Kidney epithelial cell (primary cell): ENCODE results near the gene MBNL1. TPM values are rescaled to one million over a fixed set of nuclear protein-coding genes. Genes with fewer than 3 reads are reported as not detected.
"Not testable (repeated sequence)": the region's sequence is repeated elsewhere in the genome, so short reads cannot be mapped to it uniquely, and the experiment has no call there.

Experiments used
- DNase-seq: peaks from one replicate; pipeline ENCODE4 v3.0.0-alpha.2; 2010; ENCODE audit warnings: low read depth
- H3K27me3 ChIP-seq: 2 replicates; pipeline ENCODE4 v1.6.0; 2011; ENCODE audit warnings: low read length; ENCODE audit not compliant: control insufficient read depth, insufficient read depth
- H3K36me3 ChIP-seq: 2 replicates; pipeline ENCODE4 v1.5.1; 2011; ENCODE audit warnings: low read length; ENCODE audit not compliant: control insufficient read depth, insufficient read depth
- H3K4me3 ChIP-seq: 2 replicates; pipeline ENCODE4 v1.5.1; 2011; ENCODE audit warnings: low read depth, mild to moderate bottlenecking, control low read depth, low read length
- total RNA-seq: library from RNA; depleted of rRNA; stranded (reverse); fragments of >200 nt; gene quantifications from 2 replicates; pipeline ENCODE4 v1.2.3, GENCODE V29; 2015
- TF ChIP-seq, protein P1 (sequence below): IDR thresholded peaks from 2 replicates; pipeline ENCODE4 v1.5.1; 2011; ENCODE audit warnings: mild to moderate bottlenecking, moderate library complexity, low read length, control low read depth, inconsistent platforms; ENCODE audit not compliant: insufficient read depth, poor library complexity, severe bottlenecking

MBNL1 gene
- total RNA-seq, 1 donor from 2014 or later, result 47.5 TPM

DNA sequence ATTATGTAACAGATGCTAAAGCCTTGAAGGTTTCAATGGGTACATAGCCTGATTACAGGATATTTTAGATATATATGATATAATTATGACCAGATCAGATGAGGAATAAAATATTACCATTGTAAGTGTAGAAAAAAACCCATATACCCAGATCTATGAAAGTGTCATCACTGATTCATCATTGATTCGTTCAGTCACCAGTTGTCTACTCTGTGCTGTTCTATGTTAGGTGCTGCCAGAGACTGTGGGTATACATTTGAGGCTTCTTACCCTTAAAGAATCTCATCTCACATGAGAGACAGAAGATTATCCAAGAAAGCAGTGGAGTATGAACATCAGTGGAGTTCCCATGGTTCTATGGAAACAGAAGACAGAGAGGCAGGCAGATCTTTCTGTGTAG is 92.2 kb downstream of the MBNL1 start:
- DNase-seq, result no peak
- Histone ChIP-seq H3K27me3 (no peaks in the 10 kb centered on the region), H3K36me3 (no peaks in the 10 kb centered on the region), H3K4me3 (no peak overlapping the region)
- TF ChIP-seq, protein P1, sequence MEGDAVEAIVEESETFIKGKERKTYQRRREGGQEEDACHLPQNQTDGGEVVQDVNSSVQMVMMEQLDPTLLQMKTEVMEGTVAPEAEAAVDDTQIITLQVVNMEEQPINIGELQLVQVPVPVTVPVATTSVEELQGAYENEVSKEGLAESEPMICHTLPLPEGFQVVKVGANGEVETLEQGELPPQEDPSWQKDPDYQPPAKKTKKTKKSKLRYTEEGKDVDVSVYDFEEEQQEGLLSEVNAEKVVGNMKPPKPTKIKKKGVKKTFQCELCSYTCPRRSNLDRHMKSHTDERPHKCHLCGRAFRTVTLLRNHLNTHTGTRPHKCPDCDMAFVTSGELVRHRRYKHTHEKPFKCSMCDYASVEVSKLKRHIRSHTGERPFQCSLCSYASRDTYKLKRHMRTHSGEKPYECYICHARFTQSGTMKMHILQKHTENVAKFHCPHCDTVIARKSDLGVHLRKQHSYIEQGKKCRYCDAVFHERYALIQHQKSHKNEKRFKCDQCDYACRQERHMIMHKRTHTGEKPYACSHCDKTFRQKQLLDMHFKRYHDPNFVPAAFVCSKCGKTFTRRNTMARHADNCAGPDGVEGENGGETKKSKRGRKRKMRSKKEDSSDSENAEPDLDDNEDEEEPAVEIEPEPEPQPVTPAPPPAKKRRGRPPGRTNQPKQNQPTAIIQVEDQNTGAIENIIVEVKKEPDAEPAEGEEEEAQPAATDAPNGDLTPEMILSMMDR, result no peak

DNA sequence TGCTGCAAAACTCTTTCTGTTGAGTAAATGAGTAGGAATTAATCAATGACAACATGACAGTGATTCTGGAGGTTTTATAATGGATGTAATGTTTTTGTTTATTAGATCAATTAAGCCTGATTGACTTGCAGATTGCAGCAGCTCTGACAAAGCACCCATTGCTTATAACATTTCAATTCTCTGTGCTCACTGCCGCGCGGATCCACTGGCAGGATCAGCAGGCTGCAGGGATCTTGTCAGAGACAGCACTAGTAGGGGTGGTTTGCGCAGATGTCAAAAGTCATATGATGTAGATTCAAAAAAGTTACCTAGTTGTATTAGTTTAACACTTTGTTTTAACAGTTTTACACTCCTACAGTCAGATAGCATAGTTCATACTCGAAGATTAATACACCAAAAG is 93.4 kb downstream of the MBNL1 start:
- no peak overlapping the region for H3K4me3 ChIP-seq
- H3K27me3 ChIP-seq, result no peaks in the 10 kb centered on the region
- TF ChIP-seq, protein P1, result no peak
- DNase-seq, result no peak
- H3K36me3 ChIP-seq, result no peaks in the 10 kb centered on the region

DNA sequence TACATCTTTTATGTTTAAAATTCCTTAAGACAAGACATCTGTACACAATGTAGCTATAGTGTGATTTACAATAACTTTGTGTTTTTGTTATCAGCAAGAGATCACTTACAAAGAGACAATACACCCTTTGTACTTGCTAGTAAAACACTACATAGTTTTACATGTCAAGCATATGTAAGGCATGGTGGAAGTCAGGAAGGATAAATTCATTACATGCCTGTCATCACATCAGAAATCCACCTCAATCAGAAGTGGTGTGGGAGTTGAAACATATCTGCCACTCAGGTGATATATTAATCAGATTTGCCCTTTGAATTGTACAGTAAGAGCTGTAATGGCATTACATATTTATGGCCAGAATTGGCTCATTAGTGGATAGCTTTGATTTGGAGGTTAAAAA is 95.5 kb downstream of the MBNL1 start:
- no peaks in the 10 kb centered on the region for H3K36me3 ChIP-seq
- no peaks in the 10 kb centered on the region for H3K27me3 ChIP-seq
- TF ChIP-seq, protein P1, result no peak
- no peak for DNase-seq
- no peak overlapping the region for H3K4me3 ChIP-seq

DNA sequence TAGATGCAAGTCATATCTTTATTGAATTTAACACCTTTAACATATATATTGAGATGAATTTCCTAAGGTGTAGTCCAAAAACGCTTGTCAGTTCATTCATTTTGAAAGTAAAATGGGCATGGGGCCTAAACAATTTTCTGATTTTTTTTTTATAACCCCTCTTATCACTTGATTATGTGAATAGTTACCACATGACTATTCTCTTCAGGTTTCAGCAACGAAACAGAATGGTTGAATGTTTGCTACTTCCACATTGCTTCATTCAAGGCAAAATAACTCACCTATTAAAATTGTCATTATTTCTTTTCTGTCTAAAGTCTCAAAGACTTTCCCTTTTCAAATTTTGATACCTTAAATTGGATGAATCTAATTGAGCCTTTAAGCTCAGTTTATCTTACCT is 96.4 kb downstream of the MBNL1 start:
- DNase-seq, result no peak
- TF ChIP-seq, protein P1, result no peak
- Histone ChIP-seq H3K27me3 (no peaks in the 10 kb centered on the region), H3K4me3 (no peak overlapping the region), H3K36me3 (no peaks in the 10 kb centered on the region)

DNA sequence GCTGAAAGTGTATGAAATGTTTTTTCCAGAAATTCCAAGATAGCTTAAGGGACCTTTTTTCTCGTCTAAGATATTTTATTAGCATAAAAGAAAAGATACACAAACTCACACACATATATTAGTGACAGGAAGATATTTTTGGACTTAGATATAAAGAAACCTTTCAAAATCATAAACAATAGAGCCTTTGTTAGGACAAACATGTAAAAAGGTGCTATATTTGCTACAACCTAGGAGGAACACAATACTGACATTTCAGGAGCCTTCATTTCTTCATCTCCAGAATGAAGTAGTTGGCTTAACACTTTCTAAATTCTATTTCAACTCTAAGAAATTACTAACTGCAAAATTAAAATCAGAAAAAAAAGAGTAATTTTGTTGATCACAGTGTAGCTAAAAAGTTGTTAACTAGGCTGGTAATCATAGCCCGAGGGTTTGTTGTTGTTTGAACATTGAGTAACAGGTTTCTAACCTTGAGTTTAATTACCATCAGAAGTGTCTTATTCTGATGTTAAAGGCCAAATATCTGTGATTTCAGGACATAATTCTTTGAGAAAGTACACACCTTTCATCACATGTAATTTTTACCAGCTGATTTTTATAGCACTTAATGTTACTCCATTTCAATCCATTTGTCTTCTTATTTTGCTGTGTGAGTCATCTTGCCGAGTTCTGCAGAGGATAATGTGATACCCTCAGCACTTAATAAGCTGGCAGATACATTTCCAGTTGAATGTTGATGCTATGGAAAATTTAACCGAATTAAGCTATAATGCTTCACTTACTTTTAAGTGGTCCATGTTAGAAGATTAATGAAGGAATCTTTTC is 97.3 kb downstream of the MBNL1 start:
- Histone ChIP-seq H3K36me3 (no peaks in the 10 kb centered on the region), H3K27me3 (no peaks in the 10 kb centered on the region), H3K4me3 (no peak overlapping the region)
- TF ChIP-seq, protein P1, result no peak
- DNase-seq, result no peak

DNA sequence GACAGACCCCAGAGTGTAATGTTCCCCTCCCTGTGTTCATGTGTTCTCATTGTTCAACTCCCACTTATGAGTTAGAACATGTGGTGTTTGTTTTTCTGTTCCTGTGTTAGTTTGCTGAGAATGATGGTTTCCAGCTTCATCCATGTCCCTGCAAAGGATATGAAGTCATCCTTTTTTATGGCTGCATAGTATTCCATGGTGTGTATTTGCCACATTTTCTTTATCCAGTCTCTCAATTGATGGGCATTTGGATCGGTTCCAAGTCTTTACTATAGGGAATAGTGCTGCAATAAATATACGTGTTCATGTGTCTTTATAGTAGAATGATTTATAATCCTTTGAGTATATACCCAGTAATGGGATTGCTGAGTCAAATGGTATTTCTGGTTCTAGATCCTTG is 98.5 kb downstream of the MBNL1 start:
- not testable (repeated sequence) for H3K27me3 ChIP-seq, H3K4me3 ChIP-seq, DNase-seq, H3K36me3 ChIP-seq

DNA sequence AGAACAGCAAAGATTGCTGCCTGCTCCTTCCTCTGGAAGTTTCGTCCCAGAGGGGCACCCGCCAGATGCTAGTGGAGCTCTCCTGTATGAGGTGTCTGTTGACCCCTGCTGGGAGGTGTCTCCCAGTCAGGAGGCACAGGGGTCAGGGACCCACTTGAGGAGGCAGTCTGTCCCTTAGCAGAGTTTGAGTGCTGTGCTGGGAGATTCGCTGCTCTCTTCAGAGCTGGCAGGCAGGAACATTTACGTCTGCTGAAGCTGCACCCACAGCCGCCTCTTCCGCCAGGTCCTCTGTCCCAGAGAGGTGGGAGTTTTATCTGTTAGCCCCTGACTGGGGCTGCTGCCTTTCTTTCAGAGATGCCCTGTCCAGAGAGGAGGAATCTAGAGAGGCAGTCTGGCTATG is 103.9 kb downstream of the MBNL1 start:
- H3K27me3 ChIP-seq, H3K4me3 ChIP-seq, DNase-seq, H3K36me3 ChIP-seq: not testable (repeated sequence)
